GM19035 (cell line): Measurements from ENCODE around the gene MAU2.
A peak's percentile ranks its signal among the peaks of the same experiment; 100 is the strongest.
"Not testable (repeated sequence)": the region's sequence is repeated elsewhere in the genome, so short reads cannot be mapped to it uniquely, and the experiment has no call there.

Experiments
- ATAC-seq: cut with Tn5 transposase; IDR thresholded peaks from one replicate; pipeline ENCODE4 v1.9.1; 2021; ENCODE audit not compliant: unreplicated experiment

The MAU2 gene

GRCh38 chr19:19381007-19381926, 60.6 kb downstream of the MAU2 start:
- no peak for ATAC-seq

- no peak for ATAC-seq
These were observed 61.5 kb downstream of the MAU2 start for GRCh38 chr19:19382118-19382517.

GRCh38 chr19:19384486-19384885, 63.9 kb downstream of the MAU2 start:
- ATAC-seq = no peak

GRCh38 chr19:19385131-19385895, 64.7 kb downstream of the MAU2 start:
- ATAC-seq = peak; percentile 89

GRCh38 chr19:19385896-19386869, 65.6 kb downstream of the MAU2 start:
- ATAC-seq = no peak

GRCh38 chr19:19387108-19387507, 66.5 kb downstream of the MAU2 start:
- no peak for ATAC-seq

GRCh38 chr19:19388568-19389555, 68.2 kb downstream of the MAU2 start:
- no peak for ATAC-seq

GRCh38 chr19:19389683-19390082, 69.1 kb downstream of the MAU2 start:
- not testable (repeated sequence) for ATAC-seq

GRCh38 chr19:19394333-19394732, 73.7 kb downstream of the MAU2 start:
- not testable (repeated sequence) for ATAC-seq

- ATAC-seq = no peak
These were observed 79.3 kb downstream of the MAU2 start for GRCh38 chr19:19399733-19400433.

- ATAC-seq = no peak
These were observed 82.2 kb downstream of the MAU2 start for GRCh38 chr19:19402656-19403372.

- no peak for ATAC-seq
These were observed 82.8 kb downstream of the MAU2 start for GRCh38 chr19:19403373-19403901.

GRCh38 chr19:19404879-19405860, 84.5 kb downstream of the MAU2 start, which contains the start of gene GATAD2A:
Gene GATAD2A (plus strand): TSS chr19:19405675. CDS start chr19:19465346, 59,671 bp downstream.
- ATAC-seq = peak; percentile 73

- ATAC-seq = peak; percentile 30
These were observed 85.6 kb downstream of the MAU2 start for GRCh38 chr19:19405971-19406877.

GRCh38 chr19:19406878-19407632, 86.4 kb downstream of the MAU2 start:
- no peak for ATAC-seq
